Cardiac muscle cell (in vitro differentiated cells and primary cell): ENCODE data around the gene PSMD5. TPM values are rescaled to one million over a fixed set of nuclear protein-coding genes. Genes with fewer than 3 reads are reported as not detected.

Source experiments
- DNase-seq, 2 donors: peaks; one replicate each; pipeline versions ENCODE4 v3.0.0 to v3.0.0-alpha.2; 2010 to 2017; ENCODE audit warnings: low read depth in 1 of 2, low spot score in 1 of 2
- H3K27ac ChIP-seq: fragments of 200-600 bp; sonication (generic); 2 replicates; pipeline ENCODE4 v1.5.1; 2016
- H3K27me3 ChIP-seq: fragments of 200-600 bp; sonication (generic); 2 replicates; pipeline ENCODE4 v1.6.0; 2016; ENCODE audit warnings: control low read depth
- H3K36me3 ChIP-seq: fragments of 200-600 bp; sonication (generic); 2 replicates; pipeline ENCODE4 v1.5.1; 2016; ENCODE audit warnings: control low read depth
- H3K4me1 ChIP-seq: fragments of 200-600 bp; sonication (generic); 2 replicates; pipeline ENCODE4 v1.8.1; 2017; ENCODE audit warnings: low read depth, mild to moderate bottlenecking, mixed run types
- H3K4me3 ChIP-seq: fragments of 200-600 bp; sonication (generic); 2 replicates; pipeline ENCODE4 v1.5.1; 2016; ENCODE audit warnings: mild to moderate bottlenecking
- H3K9me3 ChIP-seq: fragments of 200-600 bp; sonication (generic); 2 replicates; pipeline ENCODE4 v1.5.1; 2017; ENCODE audit warnings: low read depth, mild to moderate bottlenecking, control low read depth
- CTCF ChIP-seq: IDR thresholded peaks from 2 replicates; pipeline ENCODE4 v1.5.1; 2012; ENCODE audit warnings: low read depth, mild to moderate bottlenecking, low read length
- polyA plus RNA-seq: library from polyadenylated mRNA; unstranded; fragments of >200 nt; fragmentation: Nextera tagmentation; extraction: Ambion mirVana; gene quantifications from 2 replicates; pipeline ENCODE4 v1.2.1, GENCODE V29; 2016
- total RNA-seq: library from RNA; depleted of rRNA; stranded (reverse); fragments of >200 nt; gene quantifications from 2 replicates; pipeline ENCODE4 v1.2.3, GENCODE V29; 2016

PSMD5 gene
- total and polyA plus RNA-seq, 2 experiments from 2014 or later, result 16.0 to 25.3 TPM

GRCh38 chr9:120868676-120869359 is 26.1 kb upstream of the PSMD5 start:
- H3K27ac ChIP-seq, result no peak overlapping the region
- no peaks in the 10 kb centered on the region for H3K36me3 ChIP-seq
- H3K4me1 ChIP-seq, result no peaks in the 10 kb centered on the region
- peak; percentile 96 to 98 for DNase-seq
- peak; percentile 56 for TF ChIP-seq CTCF
- no peaks in the 10 kb centered on the region for H3K27me3 ChIP-seq
- peak overlapping the region; percentile 19 for H3K4me3 ChIP-seq
- H3K9me3 ChIP-seq, result no peaks in the 10 kb centered on the region

GRCh38 chr9:120868339-120868675 is 25.6 kb upstream of the PSMD5 start:
- no peaks in the 10 kb centered on the region for H3K27me3 ChIP-seq
- no peak for DNase-seq
- H3K27ac ChIP-seq, result no peak overlapping the region
- H3K4me1 ChIP-seq, result no peaks in the 10 kb centered on the region
- H3K36me3 ChIP-seq, result no peaks in the 10 kb centered on the region
- H3K9me3 ChIP-seq, result no peaks in the 10 kb centered on the region
- TF ChIP-seq CTCF, result no peak
- peak overlapping the region; percentile 15 for H3K4me3 ChIP-seq

- H3K36me3 ChIP-seq, result no peaks in the 10 kb centered on the region
- no peaks in the 10 kb centered on the region for H3K4me1 ChIP-seq
- no peaks in the 10 kb centered on the region for H3K9me3 ChIP-seq
- H3K27ac ChIP-seq, result no peak overlapping the region
- H3K4me3 ChIP-seq, result peak overlapping the region; percentile 15
- no peak for DNase-seq
- no peak for TF ChIP-seq CTCF
- H3K27me3 ChIP-seq, result no peaks in the 10 kb centered on the region
Observed at GRCh38 chr9:120867676-120868338, 25.1 kb upstream of the PSMD5 start.

- Histone ChIP-seq H3K27ac (no peak overlapping the region), H3K9me3 (no peaks in the 10 kb centered on the region), H3K4me1 (no peaks in the 10 kb centered on the region), H3K36me3 (no peaks in the 10 kb centered on the region), H3K4me3 (no peak overlapping the region), H3K27me3 (no peaks in the 10 kb centered on the region)
- no peak for TF ChIP-seq CTCF
- no peak for DNase-seq
Observed at GRCh38 chr9:120866651-120867050, 23.9 kb upstream of the PSMD5 start.

- Histone ChIP-seq H3K4me3 (no peak overlapping the region), H3K27ac (no peak overlapping the region), H3K9me3 (no peaks in the 10 kb centered on the region), H3K4me1 (no peaks in the 10 kb centered on the region), H3K36me3 (no peaks in the 10 kb centered on the region), H3K27me3 (no peaks in the 10 kb centered on the region)
- no peak for TF ChIP-seq CTCF
- no peak for DNase-seq
Observed at GRCh38 chr9:120865809-120866208, 23.1 kb upstream of the PSMD5 start.
